Measurements from ENCODE around the gene TM6SF1.
"Not testable (repeated sequence)": the region's sequence is repeated elsewhere in the genome, so short reads cannot be mapped to it uniquely, and the experiment has no call there.

The TM6SF1 gene

GRCh38 chr15:83118968-83119367 lies 11.5 kb downstream of the TM6SF1 start:
- DNase-seq: no peak

- DNase-seq: no peak
Observed at GRCh38 chr15:83119968-83120581, 12.6 kb downstream of the TM6SF1 start.

GRCh38 chr15:83123529-83123928 lies 16.1 kb downstream of the TM6SF1 start:
- DNase-seq: no peak

GRCh38 chr15:83127547-83128150 lies 20.2 kb downstream of the TM6SF1 start:
- no peak for DNase-seq

GRCh38 chr15:83129791-83130190 lies 22.3 kb downstream of the TM6SF1 start:
- no peak for DNase-seq

- no peak for DNase-seq
Observed at GRCh38 chr15:83132861-83133523, 25.5 kb downstream of the TM6SF1 start.

- not testable (repeated sequence) for DNase-seq
Observed at GRCh38 chr15:83142151-83142550, 34.7 kb downstream of the TM6SF1 start.

- no peak for DNase-seq
Observed at GRCh38 chr15:83144771-83145170, 37.3 kb downstream of the TM6SF1 start.

GRCh38 chr15:83153288-83153687 lies 45.8 kb downstream of the TM6SF1 start:
- DNase-seq: no peak

- no peak for DNase-seq
Observed at GRCh38 chr15:83155942-83156341, 48.5 kb downstream of the TM6SF1 start.

- DNase-seq: peak; percentile 26
Observed at GRCh38 chr15:83158393-83158792, 50.9 kb downstream of the TM6SF1 start.

- no peak for DNase-seq
Observed at GRCh38 chr15:83160741-83161140, 53.3 kb downstream of the TM6SF1 start.

- DNase-seq: no peak
Observed at GRCh38 chr15:83163032-83163431, 55.6 kb downstream of the TM6SF1 start.

GRCh38 chr15:83164111-83164770 lies 56.8 kb downstream of the TM6SF1 start:
- peak; percentile 72 for DNase-seq

GRCh38 chr15:83164771-83165404 lies 57.4 kb downstream of the TM6SF1 start:
- DNase-seq: no peak

- DNase-seq: no peak
Observed at GRCh38 chr15:83166218-83166617, 58.8 kb downstream of the TM6SF1 start.

GRCh38 chr15:83166830-83167229 lies 59.4 kb downstream of the TM6SF1 start:
- no peak for DNase-seq

- not testable (repeated sequence) for DNase-seq
Observed at GRCh38 chr15:83169576-83169975, 62.1 kb downstream of the TM6SF1 start.

GRCh38 chr15:83170474-83171165 lies 63.2 kb downstream of the TM6SF1 start:
- DNase-seq: peak; percentile 5

GRCh38 chr15:83174891-83175290 lies 67.4 kb downstream of the TM6SF1 start:
- DNase-seq: peak; percentile 28

- DNase-seq: no peak
Observed at GRCh38 chr15:83178390-83178789, 70.9 kb downstream of the TM6SF1 start.

GRCh38 chr15:83178869-83179325 lies 71.5 kb downstream of the TM6SF1 start:
- DNase-seq: no peak

- DNase-seq: no peak
Observed at GRCh38 chr15:83185561-83185960, 78.1 kb downstream of the TM6SF1 start.

Measured in fibroblast of skin of right quadriceps (primary cell).